Measurements from ENCODE around the gene BMPR1B.

The BMPR1B gene

DNA sequence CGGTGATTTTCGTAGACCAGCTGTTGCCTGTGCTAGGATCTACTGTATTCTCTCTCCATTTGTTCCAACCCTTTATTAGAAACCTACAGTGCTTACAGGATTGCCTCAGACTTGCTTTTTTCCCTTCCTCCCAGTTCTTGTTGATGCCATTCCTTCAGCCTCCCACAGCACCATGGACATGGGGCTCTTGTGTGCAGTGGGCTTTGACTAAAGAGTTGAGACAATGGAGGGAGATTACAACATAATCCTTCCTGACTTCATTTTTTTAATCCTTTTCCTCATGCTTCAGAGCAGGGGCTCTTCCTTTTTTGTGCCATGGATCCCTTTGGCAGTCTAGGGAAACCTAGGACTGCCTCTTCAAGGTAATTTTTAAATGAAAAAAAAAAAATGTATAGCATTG lies 92.1 kb downstream of the BMPR1B start:
- no peak for DNase-seq (ENCODE audit: low spot score)
- TF ChIP-seq, protein P1, sequence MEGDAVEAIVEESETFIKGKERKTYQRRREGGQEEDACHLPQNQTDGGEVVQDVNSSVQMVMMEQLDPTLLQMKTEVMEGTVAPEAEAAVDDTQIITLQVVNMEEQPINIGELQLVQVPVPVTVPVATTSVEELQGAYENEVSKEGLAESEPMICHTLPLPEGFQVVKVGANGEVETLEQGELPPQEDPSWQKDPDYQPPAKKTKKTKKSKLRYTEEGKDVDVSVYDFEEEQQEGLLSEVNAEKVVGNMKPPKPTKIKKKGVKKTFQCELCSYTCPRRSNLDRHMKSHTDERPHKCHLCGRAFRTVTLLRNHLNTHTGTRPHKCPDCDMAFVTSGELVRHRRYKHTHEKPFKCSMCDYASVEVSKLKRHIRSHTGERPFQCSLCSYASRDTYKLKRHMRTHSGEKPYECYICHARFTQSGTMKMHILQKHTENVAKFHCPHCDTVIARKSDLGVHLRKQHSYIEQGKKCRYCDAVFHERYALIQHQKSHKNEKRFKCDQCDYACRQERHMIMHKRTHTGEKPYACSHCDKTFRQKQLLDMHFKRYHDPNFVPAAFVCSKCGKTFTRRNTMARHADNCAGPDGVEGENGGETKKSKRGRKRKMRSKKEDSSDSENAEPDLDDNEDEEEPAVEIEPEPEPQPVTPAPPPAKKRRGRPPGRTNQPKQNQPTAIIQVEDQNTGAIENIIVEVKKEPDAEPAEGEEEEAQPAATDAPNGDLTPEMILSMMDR (IDR thresholded peaks at IDR 0.05; ENCODE audit: extremely low read depth, missing control alignments): no peak

DNA sequence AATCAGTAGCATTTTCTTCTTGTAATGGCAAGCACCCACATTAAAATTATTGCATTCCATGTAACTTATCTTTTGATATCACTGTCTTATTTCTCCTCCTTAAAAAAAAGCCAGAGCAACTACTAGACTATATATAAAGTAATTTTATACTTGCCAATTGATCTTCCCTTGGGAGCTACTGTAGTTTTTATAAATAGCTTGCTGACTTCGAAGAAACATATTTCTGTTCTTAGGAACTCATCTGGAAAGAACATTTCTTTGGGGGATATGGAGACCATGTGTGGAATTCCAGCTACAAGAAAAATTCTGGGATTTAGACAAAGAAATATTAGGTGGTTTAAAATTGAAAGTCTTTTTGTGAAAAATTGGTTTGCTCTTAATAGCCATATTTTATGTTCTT lies 94.9 kb downstream of the BMPR1B start:
- no peak for DNase-seq (ENCODE audit: low spot score)
- TF ChIP-seq, protein P1 (IDR thresholded peaks at IDR 0.05; ENCODE audit: extremely low read depth, missing control alignments): no peak

DNA sequence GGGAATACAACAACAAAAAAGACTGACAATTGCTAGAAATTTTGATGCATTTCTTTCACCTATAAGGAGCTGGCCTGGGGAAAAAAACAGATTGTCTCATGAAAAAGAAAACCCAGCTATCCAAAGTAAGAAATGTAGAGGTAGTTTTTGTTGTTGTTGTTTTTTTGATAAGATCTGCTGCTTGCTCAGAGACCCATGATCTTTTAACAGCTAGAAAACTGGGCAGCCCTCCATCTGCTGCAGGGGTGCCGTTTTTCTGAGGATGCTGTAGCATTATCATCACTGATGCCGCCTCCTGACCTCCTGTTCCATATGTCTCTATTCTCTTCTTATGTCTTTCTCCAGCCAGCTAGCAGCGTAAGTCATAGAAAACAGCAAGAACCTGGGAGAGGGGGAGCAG lies 98.3 kb downstream of the BMPR1B start:
- TF ChIP-seq, protein P1 (IDR thresholded peaks at IDR 0.05; ENCODE audit: extremely low read depth, missing control alignments): no peak
- no peak for DNase-seq (ENCODE audit: low spot score)

DNA sequence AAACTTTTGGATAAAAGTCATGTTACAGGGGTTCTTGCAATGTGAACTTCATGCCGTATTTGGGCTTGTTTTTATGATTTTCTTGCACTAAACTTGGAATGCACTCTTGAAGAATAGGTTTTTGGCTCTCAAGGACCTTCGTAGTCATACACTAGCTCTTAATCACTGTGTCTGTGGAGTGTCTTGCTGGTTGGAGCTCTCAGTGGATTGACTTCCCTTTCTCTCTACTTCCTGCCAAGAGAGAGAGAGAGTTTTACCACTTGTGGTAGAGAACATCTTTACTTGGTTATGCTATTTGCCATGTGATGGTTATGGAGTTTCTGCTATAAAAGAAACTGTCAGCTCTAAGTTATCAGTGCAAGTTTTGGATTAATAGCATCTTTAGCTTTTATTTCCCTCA lies 112.4 kb downstream of the BMPR1B start:
- TF ChIP-seq, protein P1 (IDR thresholded peaks at IDR 0.05; ENCODE audit: extremely low read depth, missing control alignments): no peak
- no peak for DNase-seq (ENCODE audit: low spot score)

- no peak for DNase-seq (ENCODE audit: low spot score)
- TF ChIP-seq, protein P1 (IDR thresholded peaks at IDR 0.05; ENCODE audit: extremely low read depth, missing control alignments): no peak
Observed at GRCh38 chr4:94871644-94872305, 114.0 kb downstream of the BMPR1B start.

- TF ChIP-seq, protein P1 (IDR thresholded peaks at IDR 0.05; ENCODE audit: extremely low read depth, missing control alignments): no peak
- no peak for DNase-seq (ENCODE audit: low spot score)
Observed at GRCh38 chr4:94877973-94878372, 120.2 kb downstream of the BMPR1B start.

DNA sequence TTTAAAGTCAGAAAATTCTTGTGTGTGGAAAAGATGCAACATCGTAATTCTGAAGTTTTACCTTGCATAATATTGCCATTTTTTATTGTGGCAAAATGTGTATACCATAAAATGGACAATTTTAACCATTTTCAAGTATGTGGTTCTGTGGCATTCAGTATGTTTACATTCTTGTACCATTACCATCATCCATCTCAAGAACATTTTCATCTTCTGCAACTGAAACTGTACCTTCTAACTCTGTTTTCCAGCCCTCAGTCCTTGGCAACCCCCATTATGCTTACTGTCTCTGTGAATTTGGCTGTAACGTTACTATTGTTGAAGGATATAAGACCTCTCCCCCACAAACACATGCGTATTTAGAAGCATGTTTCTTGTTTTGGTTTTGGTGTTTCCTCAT lies 123.2 kb downstream of the BMPR1B start:
- TF ChIP-seq, protein P1 (IDR thresholded peaks at IDR 0.05; ENCODE audit: extremely low read depth, missing control alignments): no peak
- no peak for DNase-seq (ENCODE audit: low spot score)
